Measurements from ENCODE around the gene PCSK5. TPM values are rescaled to one million over a fixed set of nuclear protein-coding genes. Genes with fewer than 3 reads are reported as not detected.

Gene PCSK5
- polyA plus RNA-seq, 1 donor, result 123 TPM

- Histone ChIP-seq H3K4me3 (ENCODE audit: low read length) (no peak overlapping the region), H3K36me3 (ENCODE audit: control insufficient read depth, insufficient read depth, low read length) (no peaks in the 10 kb centered on the region), H3K9me3 (ENCODE audit: control insufficient read depth, low read depth, low read length) (no peaks in the 10 kb centered on the region), H3K27me3 (ENCODE audit: control insufficient read depth, insufficient read depth, low read length) (no peaks in the 10 kb centered on the region), H3K27ac (ENCODE audit: low read length) (no peak overlapping the region), H3K4me1 (ENCODE audit: control insufficient read depth, insufficient read depth, low read length) (no peaks in the 10 kb centered on the region)
- no peak for DNase-seq
- WGBS (ENCODE audit: insufficient coverage, low lambda C conversion rate), result no CpG with 5 or more reads among the region's 5 CpGs
Observed at GRCh38 chr9:75885652-75886051, 4.8 kb upstream of the PCSK5 start.

- H3K27me3 ChIP-seq (ENCODE audit: control insufficient read depth, insufficient read depth, low read length), result no peaks in the 10 kb centered on the region
- DNase-seq, result no peak
Observed at GRCh38 chr9:75889577-75889976, 896 bp upstream of the PCSK5 start.

GRCh38 chr9:75889977-75890471 lies 449 bp upstream of the PCSK5 start:
- H3K4me3 ChIP-seq (ENCODE audit: low read length), result peak overlapping the region; percentile 86
- no peak for DNase-seq
- WGBS (ENCODE audit: insufficient coverage, low lambda C conversion rate), result no CpG with 5 or more reads among the region's 24 CpGs
- H3K36me3 ChIP-seq (ENCODE audit: control insufficient read depth, insufficient read depth, low read length), result no peaks in the 10 kb centered on the region
- no peaks in the 10 kb centered on the region for H3K9me3 ChIP-seq (ENCODE audit: control insufficient read depth, low read depth, low read length)
- H3K4me1 ChIP-seq (ENCODE audit: control insufficient read depth, insufficient read depth, low read length), result peaks cover 3% of the 10 kb centered on the region
- no peaks in the 10 kb centered on the region for H3K27me3 ChIP-seq (ENCODE audit: control insufficient read depth, insufficient read depth, low read length)
- peak overlapping the region; percentile 91 for H3K27ac ChIP-seq (ENCODE audit: low read length)

More at GRCh38 chr9:75889577-75889976, 896 bp upstream of the PCSK5 start:
- Histone ChIP-seq H3K36me3 (ENCODE audit: control insufficient read depth, insufficient read depth, low read length) (no peaks in the 10 kb centered on the region), H3K9me3 (ENCODE audit: control insufficient read depth, low read depth, low read length) (no peaks in the 10 kb centered on the region), H3K4me3 (ENCODE audit: low read length) (peak overlapping the region; percentile 86), H3K27ac (ENCODE audit: low read length) (peak overlapping the region; percentile 91), H3K4me1 (ENCODE audit: control insufficient read depth, insufficient read depth, low read length) (no peaks in the 10 kb centered on the region)
- WGBS (ENCODE audit: insufficient coverage, low lambda C conversion rate), result no CpG with 5 or more reads among the region's 7 CpGs

GRCh38 chr9:75891277-75891741 lies 836 bp downstream of the PCSK5 start:
- H3K4me1 ChIP-seq (ENCODE audit: control insufficient read depth, insufficient read depth, low read length), result peaks cover 13% of the 10 kb centered on the region
- peak overlapping the region; percentile 86 for H3K4me3 ChIP-seq (ENCODE audit: low read length)
- H3K27ac ChIP-seq (ENCODE audit: low read length), result peak overlapping the region; percentile 91
- WGBS (ENCODE audit: insufficient coverage, low lambda C conversion rate), result no CpG with 5 or more reads among the region's 28 CpGs
- peak in 1 of 2 donors; percentile 76 for DNase-seq
- H3K36me3 ChIP-seq (ENCODE audit: control insufficient read depth, insufficient read depth, low read length), result no peaks in the 10 kb centered on the region
- H3K9me3 ChIP-seq (ENCODE audit: control insufficient read depth, low read depth, low read length), result no peaks in the 10 kb centered on the region
- H3K27me3 ChIP-seq (ENCODE audit: control insufficient read depth, insufficient read depth, low read length), result no peaks in the 10 kb centered on the region

- H3K27ac ChIP-seq (ENCODE audit: low read length), result peak overlapping the region; percentile 91
- DNase-seq, result no peak
Observed at GRCh38 chr9:75891771-75892215, 1.3 kb downstream of the PCSK5 start.

GRCh38 chr9:75892216-75892911 lies 1.9 kb downstream of the PCSK5 start:
- Histone ChIP-seq H3K36me3 (ENCODE audit: control insufficient read depth, insufficient read depth, low read length) (no peaks in the 10 kb centered on the region), H3K4me1 (ENCODE audit: control insufficient read depth, insufficient read depth, low read length) (peaks cover 20% of the 10 kb centered on the region), H3K27ac (ENCODE audit: low read length) (peak overlapping the region; percentile 91), H3K27me3 (ENCODE audit: control insufficient read depth, insufficient read depth, low read length) (no peaks in the 10 kb centered on the region), H3K4me3 (ENCODE audit: low read length) (peak overlapping the region; percentile 86), H3K9me3 (ENCODE audit: control insufficient read depth, low read depth, low read length) (no peaks in the 10 kb centered on the region)
- peak; percentile 76 to 89 for DNase-seq
- no CpG with 5 or more reads among the region's 31 CpGs for WGBS (ENCODE audit: insufficient coverage, low lambda C conversion rate)

More at GRCh38 chr9:75891771-75892215, 1.3 kb downstream of the PCSK5 start:
- Histone ChIP-seq H3K9me3 (ENCODE audit: control insufficient read depth, low read depth, low read length) (no peaks in the 10 kb centered on the region), H3K4me3 (ENCODE audit: low read length) (peak overlapping the region; percentile 86), H3K4me1 (ENCODE audit: control insufficient read depth, insufficient read depth, low read length) (peaks cover 15% of the 10 kb centered on the region), H3K27me3 (ENCODE audit: control insufficient read depth, insufficient read depth, low read length) (no peaks in the 10 kb centered on the region), H3K36me3 (ENCODE audit: control insufficient read depth, insufficient read depth, low read length) (no peaks in the 10 kb centered on the region)
- no CpG with 5 or more reads among the region's 32 CpGs for WGBS (ENCODE audit: insufficient coverage, low lambda C conversion rate)

GRCh38 chr9:75893106-75893505 lies 2.6 kb downstream of the PCSK5 start:
- no peaks in the 10 kb centered on the region for H3K9me3 ChIP-seq (ENCODE audit: control insufficient read depth, low read depth, low read length)
- peak overlapping the region; percentile 86 for H3K4me3 ChIP-seq (ENCODE audit: low read length)
- H3K36me3 ChIP-seq (ENCODE audit: control insufficient read depth, insufficient read depth, low read length), result peaks cover 4% of the 10 kb centered on the region
- H3K4me1 ChIP-seq (ENCODE audit: control insufficient read depth, insufficient read depth, low read length), result peaks cover 28% of the 10 kb centered on the region
- no peak for DNase-seq
- H3K27me3 ChIP-seq (ENCODE audit: control insufficient read depth, insufficient read depth, low read length), result no peaks in the 10 kb centered on the region
- no CpG with 5 or more reads among the region's 3 CpGs for WGBS (ENCODE audit: insufficient coverage, low lambda C conversion rate)
- peak overlapping the region; percentile 91 for H3K27ac ChIP-seq (ENCODE audit: low read length)

- H3K27me3 ChIP-seq (ENCODE audit: control insufficient read depth, insufficient read depth, low read length), result no peaks in the 10 kb centered on the region
- no CpG with 5 or more reads among the region's 3 CpGs for WGBS (ENCODE audit: insufficient coverage, low lambda C conversion rate)
- DNase-seq, result peak in 1 of 2 donors; percentile 69
- H3K36me3 ChIP-seq (ENCODE audit: control insufficient read depth, insufficient read depth, low read length), result peaks cover 4% of the 10 kb centered on the region
- H3K4me3 ChIP-seq (ENCODE audit: low read length), result peak overlapping the region; percentile 86
- peak overlapping the region; percentile 91 for H3K27ac ChIP-seq (ENCODE audit: low read length)
- peaks cover 31% of the 10 kb centered on the region for H3K4me1 ChIP-seq (ENCODE audit: control insufficient read depth, insufficient read depth, low read length)
- H3K9me3 ChIP-seq (ENCODE audit: control insufficient read depth, low read depth, low read length), result no peaks in the 10 kb centered on the region
Observed at GRCh38 chr9:75894566-75894965, 4.1 kb downstream of the PCSK5 start.

GRCh38 chr9:75895112-75895511 lies 4.6 kb downstream of the PCSK5 start:
- WGBS (ENCODE audit: insufficient coverage, low lambda C conversion rate), result 53% methylated on average over 2 of the region's 3 CpGs
- peaks cover 4% of the 10 kb centered on the region for H3K36me3 ChIP-seq (ENCODE audit: control insufficient read depth, insufficient read depth, low read length)
- peak in 1 of 2 donors; percentile 54 for DNase-seq
- H3K9me3 ChIP-seq (ENCODE audit: control insufficient read depth, low read depth, low read length), result no peaks in the 10 kb centered on the region
- H3K27ac ChIP-seq (ENCODE audit: low read length), result peak overlapping the region; percentile 91
- peaks cover 31% of the 10 kb centered on the region for H3K4me1 ChIP-seq (ENCODE audit: control insufficient read depth, insufficient read depth, low read length)
- peak overlapping the region; percentile 86 for H3K4me3 ChIP-seq (ENCODE audit: low read length)
- no peaks in the 10 kb centered on the region for H3K27me3 ChIP-seq (ENCODE audit: control insufficient read depth, insufficient read depth, low read length)

- no peaks in the 10 kb centered on the region for H3K9me3 ChIP-seq (ENCODE audit: control insufficient read depth, low read depth, low read length)
- peak overlapping the region; percentile 11 for H3K27ac ChIP-seq (ENCODE audit: low read length)
- peaks cover 31% of the 10 kb centered on the region for H3K4me1 ChIP-seq (ENCODE audit: control insufficient read depth, insufficient read depth, low read length)
- DNase-seq, result no peak
- H3K36me3 ChIP-seq (ENCODE audit: control insufficient read depth, insufficient read depth, low read length), result peaks cover 7% of the 10 kb centered on the region
- WGBS (ENCODE audit: insufficient coverage, low lambda C conversion rate), result no CpG with 5 or more reads among the region's 3 CpGs
- H3K27me3 ChIP-seq (ENCODE audit: control insufficient read depth, insufficient read depth, low read length), result no peaks in the 10 kb centered on the region
- no peak overlapping the region for H3K4me3 ChIP-seq (ENCODE audit: low read length)
Observed at GRCh38 chr9:75896193-75896592, 5.7 kb downstream of the PCSK5 start.

All from large intestine (tissue), 3 donors.